ENCODE results near the gene ANKS1B. TPM values are rescaled to one million over a fixed set of nuclear protein-coding genes. Genes with fewer than 3 reads are reported as not detected.
A peak's percentile ranks its signal among the peaks of the same experiment; 100 is the strongest.

ANKS1B gene
- total RNA-seq, 1 donor from 2014 or later: 0.46 TPM

DNA sequence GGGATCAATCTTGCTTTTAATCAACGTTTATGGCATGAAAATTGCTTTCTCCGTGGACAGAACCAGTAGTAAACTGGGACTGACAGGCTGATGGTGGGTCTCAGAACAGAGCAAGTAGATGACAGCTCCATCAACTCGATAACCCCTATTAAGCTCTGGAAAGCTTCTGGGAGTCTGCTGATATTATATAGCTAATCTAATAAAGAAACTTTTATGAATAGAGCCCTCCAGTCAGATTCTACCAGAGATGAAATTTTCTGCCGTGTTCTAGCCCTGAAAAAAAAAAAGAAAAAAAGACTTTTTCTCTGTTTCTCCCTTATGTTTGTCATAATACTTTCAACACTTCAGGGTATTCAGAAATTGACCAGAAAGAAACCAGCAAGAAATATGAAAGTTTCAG lies 1168.0 kb downstream of the ANKS1B start:
- DNase-seq (ENCODE audit: low read depth): no peak

DNA sequence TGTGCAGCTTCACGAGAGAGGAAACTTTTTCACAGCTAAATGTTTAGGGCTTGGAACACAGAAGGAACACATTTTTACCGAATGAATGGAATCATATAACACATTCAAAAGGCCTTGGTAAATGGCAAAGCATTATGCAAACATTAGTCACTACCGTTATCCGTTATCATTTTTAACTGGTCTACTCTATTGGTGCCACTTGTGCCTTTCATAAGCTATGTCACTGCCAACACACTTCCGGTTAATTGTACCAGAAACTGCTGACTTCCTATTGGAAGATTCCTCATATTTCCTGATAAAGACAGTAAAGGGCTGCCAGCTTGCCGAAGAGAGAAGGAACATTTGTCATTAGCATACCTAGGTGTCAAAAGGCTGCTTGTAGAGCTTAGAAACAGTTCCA lies 1170.5 kb downstream of the ANKS1B start:
- no peak overlapping the region for H3K4me3 ChIP-seq (ENCODE audit: low read depth, low read length)
- TF ChIP-seq, protein P1, sequence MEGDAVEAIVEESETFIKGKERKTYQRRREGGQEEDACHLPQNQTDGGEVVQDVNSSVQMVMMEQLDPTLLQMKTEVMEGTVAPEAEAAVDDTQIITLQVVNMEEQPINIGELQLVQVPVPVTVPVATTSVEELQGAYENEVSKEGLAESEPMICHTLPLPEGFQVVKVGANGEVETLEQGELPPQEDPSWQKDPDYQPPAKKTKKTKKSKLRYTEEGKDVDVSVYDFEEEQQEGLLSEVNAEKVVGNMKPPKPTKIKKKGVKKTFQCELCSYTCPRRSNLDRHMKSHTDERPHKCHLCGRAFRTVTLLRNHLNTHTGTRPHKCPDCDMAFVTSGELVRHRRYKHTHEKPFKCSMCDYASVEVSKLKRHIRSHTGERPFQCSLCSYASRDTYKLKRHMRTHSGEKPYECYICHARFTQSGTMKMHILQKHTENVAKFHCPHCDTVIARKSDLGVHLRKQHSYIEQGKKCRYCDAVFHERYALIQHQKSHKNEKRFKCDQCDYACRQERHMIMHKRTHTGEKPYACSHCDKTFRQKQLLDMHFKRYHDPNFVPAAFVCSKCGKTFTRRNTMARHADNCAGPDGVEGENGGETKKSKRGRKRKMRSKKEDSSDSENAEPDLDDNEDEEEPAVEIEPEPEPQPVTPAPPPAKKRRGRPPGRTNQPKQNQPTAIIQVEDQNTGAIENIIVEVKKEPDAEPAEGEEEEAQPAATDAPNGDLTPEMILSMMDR (conservative IDR thresholded peaks at IDR 0.05; ENCODE audit: low read depth, low read length): no peak
- no peak for DNase-seq (ENCODE audit: low read depth)

More for the DNA sequence above, 1168.0 kb downstream of the ANKS1B start:
- H3K4me3 ChIP-seq (ENCODE audit: low read depth, low read length): no peak overlapping the region
- TF ChIP-seq, protein P1 (conservative IDR thresholded peaks at IDR 0.05; ENCODE audit: low read depth, low read length): no peak

DNA sequence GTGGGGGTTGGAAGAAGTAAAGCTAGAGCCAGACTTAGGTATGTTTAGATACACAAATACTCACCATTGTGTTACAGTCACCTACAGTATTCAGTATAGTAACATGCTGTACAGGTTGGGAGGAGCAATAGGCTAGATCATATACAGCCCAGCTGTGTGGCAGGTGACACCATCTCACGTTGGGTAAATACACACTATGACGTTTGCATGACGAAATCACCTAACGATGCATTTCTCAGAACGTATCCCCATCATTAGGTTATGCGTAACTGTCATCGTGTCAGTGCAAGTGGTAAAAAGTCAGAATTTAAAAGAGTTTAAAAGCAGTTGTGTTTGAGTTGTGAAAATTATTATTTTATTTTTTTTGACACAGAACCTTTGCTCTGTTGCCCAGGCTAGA lies 1172.5 kb downstream of the ANKS1B start:
- no peak overlapping the region for H3K4me3 ChIP-seq (ENCODE audit: low read depth, low read length)
- TF ChIP-seq, protein P1 (conservative IDR thresholded peaks at IDR 0.05; ENCODE audit: low read depth, low read length): no peak
- no peak for DNase-seq (ENCODE audit: low read depth)

DNA sequence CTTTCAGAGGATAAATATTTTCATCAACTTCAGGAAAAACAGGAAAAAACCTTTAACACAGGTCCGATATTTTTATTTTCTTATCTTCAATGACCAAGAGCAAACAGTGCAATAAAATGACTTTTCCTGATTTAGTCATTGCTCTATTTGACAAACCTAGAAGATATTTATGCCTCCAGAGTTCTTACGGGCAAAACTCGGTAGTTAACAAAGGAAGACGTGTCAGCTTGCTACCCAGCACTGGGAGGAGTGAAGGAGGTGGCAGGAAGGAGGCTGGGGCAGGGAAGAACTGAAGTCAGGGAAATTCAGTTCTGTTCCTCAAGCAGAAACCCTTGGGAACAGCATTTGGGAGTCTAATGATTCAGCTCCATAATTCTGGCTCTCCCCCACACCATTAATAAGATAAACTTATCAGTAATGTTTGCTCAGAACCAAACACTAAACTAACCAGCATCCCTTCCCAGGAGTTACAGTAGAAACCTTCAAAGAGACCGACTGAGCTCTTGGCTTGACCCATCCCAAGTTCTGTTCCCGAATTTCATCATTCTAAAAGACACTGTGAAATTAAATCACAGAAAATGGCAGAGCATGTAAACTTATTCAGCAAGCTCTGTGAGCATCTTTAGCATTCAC lies 1176.4 kb downstream of the ANKS1B start:
- TF ChIP-seq, protein P1 (conservative IDR thresholded peaks at IDR 0.05; ENCODE audit: low read depth, low read length): no peak
- no peak for DNase-seq (ENCODE audit: low read depth)

DNA sequence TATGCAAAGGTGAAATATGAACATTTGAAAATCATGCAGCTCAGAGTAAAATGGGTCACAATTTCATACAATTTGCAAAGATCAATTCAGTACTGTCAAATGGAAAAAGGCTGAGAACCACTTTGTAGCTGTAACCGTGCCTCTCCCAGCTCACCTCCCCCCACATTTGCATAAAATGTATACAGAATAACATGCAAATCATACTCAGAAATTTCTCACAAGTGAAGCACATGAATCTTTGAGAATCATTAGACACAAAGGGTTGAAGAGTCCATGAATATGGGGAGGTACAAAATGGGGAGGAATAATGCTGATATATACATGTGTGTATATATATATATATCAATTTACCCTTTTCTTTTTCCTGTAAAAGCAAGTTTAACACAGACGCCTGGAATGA lies 1177.5 kb downstream of the ANKS1B start:
- no peak for DNase-seq (ENCODE audit: low read depth)
- H3K4me3 ChIP-seq (ENCODE audit: low read depth, low read length): no peak overlapping the region
- TF ChIP-seq, protein P1 (conservative IDR thresholded peaks at IDR 0.05; ENCODE audit: low read depth, low read length): no peak

More for the DNA sequence above, 1176.4 kb downstream of the ANKS1B start:
- H3K4me3 ChIP-seq (ENCODE audit: low read depth, low read length): no peak overlapping the region

DNA sequence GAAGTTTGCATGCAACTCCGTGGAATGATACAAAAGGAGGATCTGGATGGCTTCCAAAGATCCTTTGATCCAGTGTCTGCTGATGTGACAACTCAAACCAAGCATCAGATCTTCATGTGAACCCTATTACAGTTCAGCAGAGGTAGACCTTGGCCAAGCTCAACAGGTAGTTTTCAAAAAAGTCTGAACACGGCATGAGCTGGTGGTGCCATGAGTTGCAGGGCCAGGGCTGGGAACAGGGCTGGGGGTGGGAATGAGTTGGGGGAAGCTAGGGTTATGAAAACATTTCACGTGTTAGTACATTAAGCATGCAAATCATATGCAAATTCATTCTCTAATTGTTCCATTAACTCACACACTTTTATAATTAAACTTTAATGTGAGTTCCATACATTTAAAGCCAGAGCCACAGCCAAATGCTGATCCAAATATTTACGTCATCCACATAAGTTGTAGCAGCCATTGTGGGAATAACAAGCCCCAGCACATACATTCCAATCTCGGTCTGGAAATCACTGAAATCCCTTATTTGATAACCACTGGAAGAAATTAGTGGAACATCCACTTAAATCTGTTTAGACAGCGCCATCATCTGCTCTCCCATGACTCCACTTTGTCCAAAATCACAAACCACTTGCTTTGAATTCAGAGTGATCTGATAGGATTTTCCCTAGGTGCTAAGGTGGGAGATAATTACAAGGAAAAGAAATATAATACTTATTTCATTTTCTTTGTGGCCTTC lies 1181.1 kb downstream of the ANKS1B start:
- TF ChIP-seq, protein P1 (conservative IDR thresholded peaks at IDR 0.05; ENCODE audit: low read depth, low read length): peak; percentile 7
- no peak overlapping the region for H3K4me3 ChIP-seq (ENCODE audit: low read depth, low read length)
- DNase-seq (ENCODE audit: low read depth): no peak
